Fibroblast of lung (primary cell): ENCODE results near the gene DPEP2.

Experiments used
- EZH2 ChIP-seq: IDR thresholded peaks from 2 replicates; pipeline ENCODE4 v1.5.1; 2012; ENCODE audit warnings: low read length, control low read depth, mild to moderate bottlenecking; ENCODE audit errors: missing control alignments
- TF ChIP-seq, protein P1 (sequence below), 2 donors: IDR thresholded peaks in 1 of 2; conservative IDR thresholded peaks in 1 of 2; 1 replicate in 1 of 2; 2 replicates in 1 of 2; pipeline ENCODE4 v1.5.1; 2011 to 2012; ENCODE audit warnings: low read length in 2 of 2, control low read depth in 1 of 2, inconsistent platforms in 1 of 2, low read depth in 1 of 2, mild to moderate bottlenecking in 1 of 2

DNA sequence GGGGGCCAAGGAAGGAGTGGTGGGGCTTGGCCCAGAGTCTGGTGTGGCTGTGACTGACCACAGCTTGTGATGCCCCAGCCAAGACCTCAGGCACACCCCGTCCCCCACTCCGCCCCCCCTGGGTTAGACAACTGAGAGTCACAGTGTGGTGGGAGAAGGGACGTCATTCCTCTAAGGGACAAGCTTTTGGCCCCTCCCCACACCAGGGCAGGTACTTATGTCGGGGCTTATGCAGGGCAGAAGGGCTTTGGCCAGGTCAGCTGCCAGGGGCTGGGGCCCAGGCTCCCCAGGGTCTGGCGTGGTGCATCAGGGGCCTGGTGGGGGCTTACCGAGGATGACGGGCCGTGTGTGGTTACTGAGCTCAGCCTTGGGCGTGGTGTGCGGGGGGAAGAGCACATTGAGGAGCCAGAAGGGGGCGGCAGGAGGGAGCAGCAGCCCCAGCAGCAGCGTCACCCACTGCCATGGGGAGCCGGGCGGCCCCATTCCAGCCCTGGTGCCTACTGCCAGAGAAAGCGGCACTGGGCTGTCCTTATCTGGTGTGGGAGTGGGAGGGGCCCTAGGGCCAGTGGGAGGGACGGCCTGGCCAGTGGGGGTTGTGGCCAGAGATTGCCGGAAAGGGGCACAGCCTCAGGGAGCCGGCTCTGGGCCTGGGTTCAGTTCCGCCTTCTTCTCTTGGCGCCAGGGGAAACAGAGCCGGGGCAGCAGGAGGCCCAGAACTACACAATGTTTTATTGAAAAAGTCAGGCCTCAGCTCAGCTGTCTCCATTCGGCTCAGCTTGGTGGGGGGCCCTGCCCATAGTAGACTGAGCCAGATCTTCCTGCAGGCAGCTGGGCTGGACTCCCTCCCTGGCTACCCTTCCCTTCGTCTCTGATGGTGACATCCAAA, 55.4 kb downstream of the DPEP2 start, which contains the start of gene LCAT:
- TF ChIP-seq, protein P1, sequence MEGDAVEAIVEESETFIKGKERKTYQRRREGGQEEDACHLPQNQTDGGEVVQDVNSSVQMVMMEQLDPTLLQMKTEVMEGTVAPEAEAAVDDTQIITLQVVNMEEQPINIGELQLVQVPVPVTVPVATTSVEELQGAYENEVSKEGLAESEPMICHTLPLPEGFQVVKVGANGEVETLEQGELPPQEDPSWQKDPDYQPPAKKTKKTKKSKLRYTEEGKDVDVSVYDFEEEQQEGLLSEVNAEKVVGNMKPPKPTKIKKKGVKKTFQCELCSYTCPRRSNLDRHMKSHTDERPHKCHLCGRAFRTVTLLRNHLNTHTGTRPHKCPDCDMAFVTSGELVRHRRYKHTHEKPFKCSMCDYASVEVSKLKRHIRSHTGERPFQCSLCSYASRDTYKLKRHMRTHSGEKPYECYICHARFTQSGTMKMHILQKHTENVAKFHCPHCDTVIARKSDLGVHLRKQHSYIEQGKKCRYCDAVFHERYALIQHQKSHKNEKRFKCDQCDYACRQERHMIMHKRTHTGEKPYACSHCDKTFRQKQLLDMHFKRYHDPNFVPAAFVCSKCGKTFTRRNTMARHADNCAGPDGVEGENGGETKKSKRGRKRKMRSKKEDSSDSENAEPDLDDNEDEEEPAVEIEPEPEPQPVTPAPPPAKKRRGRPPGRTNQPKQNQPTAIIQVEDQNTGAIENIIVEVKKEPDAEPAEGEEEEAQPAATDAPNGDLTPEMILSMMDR (conservative IDR thresholded peaks at IDR 0.05 in 1 of 2, IDR thresholded peaks at IDR 0.05 in 1 of 2; ENCODE audit: low read depth in 1 of 2, low read length in 2 of 2) = no peak
- no peak for TF ChIP-seq EZH2
